ENCODE measurements around the gene ADAMTSL2. TPM values are rescaled to one million over a fixed set of nuclear protein-coding genes. Genes with fewer than 3 reads are reported as not detected.

The ADAMTSL2 gene
- total and polyA plus RNA-seq, 10 donors: 1.6 to 11.7 (median 4.3) TPM

DNA sequence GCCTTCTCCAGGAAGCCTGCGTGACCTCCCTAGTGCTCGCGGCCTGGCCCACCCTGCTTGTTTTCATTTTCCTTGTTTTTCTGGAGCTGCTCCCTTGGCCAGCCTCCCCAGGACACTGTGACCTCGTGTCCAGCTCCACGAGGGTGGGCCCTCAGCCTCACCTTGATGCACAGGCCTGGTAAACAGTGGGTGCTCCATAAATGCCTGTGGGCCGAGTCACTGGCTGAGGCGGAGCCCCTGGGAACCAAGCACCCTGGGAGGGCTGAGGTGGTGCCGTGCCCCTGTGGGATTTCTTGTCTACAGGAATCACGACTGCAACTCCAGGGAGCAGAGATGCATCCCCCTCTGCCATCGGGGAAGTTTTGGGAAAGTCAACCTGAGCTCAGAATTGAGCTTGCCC is 57.5 kb downstream of the ADAMTSL2 start:
- TF ChIP-seq POLR2A (IDR thresholded peaks at IDR 0.05) (no peak), POLR2AphosphoS5 (IDR thresholded peaks at IDR 0.05) (no peak)
- TF ChIP-seq, protein P1, sequence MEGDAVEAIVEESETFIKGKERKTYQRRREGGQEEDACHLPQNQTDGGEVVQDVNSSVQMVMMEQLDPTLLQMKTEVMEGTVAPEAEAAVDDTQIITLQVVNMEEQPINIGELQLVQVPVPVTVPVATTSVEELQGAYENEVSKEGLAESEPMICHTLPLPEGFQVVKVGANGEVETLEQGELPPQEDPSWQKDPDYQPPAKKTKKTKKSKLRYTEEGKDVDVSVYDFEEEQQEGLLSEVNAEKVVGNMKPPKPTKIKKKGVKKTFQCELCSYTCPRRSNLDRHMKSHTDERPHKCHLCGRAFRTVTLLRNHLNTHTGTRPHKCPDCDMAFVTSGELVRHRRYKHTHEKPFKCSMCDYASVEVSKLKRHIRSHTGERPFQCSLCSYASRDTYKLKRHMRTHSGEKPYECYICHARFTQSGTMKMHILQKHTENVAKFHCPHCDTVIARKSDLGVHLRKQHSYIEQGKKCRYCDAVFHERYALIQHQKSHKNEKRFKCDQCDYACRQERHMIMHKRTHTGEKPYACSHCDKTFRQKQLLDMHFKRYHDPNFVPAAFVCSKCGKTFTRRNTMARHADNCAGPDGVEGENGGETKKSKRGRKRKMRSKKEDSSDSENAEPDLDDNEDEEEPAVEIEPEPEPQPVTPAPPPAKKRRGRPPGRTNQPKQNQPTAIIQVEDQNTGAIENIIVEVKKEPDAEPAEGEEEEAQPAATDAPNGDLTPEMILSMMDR (IDR thresholded peaks at IDR 0.05 in 8 of 11, conservative IDR thresholded peaks at IDR 0.05 in 3 of 11): no peak
- Histone ChIP-seq H3K4me3 (no peak overlapping the region), H3K27me3 (replicated peaks in 1 of 7) (peaks cover 0 to 48% (median 4%) of the 10 kb centered on the region in 7 donors), H3K27ac (no peak overlapping the region), H3K9me3 (peaks cover 0 to 13% (median 9%) of the 10 kb centered on the region in 8 donors), H3K36me3 (no peaks in the 10 kb centered on the region), H3K4me1 (no peaks in the 10 kb centered on the region)
- WGBS, 5 donors: 69 to 81% (median 77%) methylated on average over 9 to 10 of the region's 10 CpGs
- no peak for DNase-seq
- intact Hi-C loops (cut with DNase I; ENCODE audit: low total_unique reads): no loop called here

DNA sequence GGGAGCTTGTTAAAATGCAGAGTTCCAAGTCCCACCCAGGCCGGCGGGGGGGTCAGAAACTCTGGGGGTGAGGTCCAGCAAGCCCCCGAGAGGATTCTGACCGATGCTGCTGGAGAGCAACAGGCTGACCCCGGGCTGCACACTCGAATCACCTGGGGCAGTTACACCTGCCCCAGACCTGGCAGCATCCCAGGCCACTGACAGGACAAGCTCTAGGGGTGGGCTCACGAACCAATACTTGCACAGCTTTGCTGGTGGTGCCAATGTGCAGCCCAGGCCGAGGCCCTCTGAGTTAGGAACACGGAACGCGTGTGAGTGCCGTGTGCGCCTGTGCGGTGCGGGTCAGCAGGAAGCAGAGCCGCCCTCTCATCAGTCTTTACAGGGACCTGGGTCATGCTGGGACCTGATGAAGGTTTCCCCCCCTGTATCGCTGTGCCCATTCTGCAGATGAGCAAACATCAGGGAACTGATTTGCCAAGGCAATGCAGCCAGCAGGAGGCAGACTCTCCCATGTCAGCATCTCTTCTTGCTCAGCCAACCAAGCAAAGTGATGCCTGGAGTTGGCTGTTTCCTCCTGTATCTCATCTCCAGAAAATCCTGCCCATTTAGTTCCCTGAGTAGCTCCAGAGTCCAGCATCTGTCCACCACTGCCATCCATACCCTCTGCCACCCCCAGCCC is 58.4 kb downstream of the ADAMTSL2 start:
- Histone ChIP-seq H3K4me3 (no peak overlapping the region), H3K9me3 (peaks cover 0 to 21% (median 18%) of the 10 kb centered on the region in 8 donors), H3K4me1 (no peaks in the 10 kb centered on the region), H3K27me3 (replicated peaks in 1 of 7) (peaks cover 0 to 43% (median 0%) of the 10 kb centered on the region in 7 donors), H3K36me3 (no peaks in the 10 kb centered on the region), H3K27ac (no peak overlapping the region)
- TF ChIP-seq POLR2A (IDR thresholded peaks at IDR 0.05) (no peak), POLR2AphosphoS5 (IDR thresholded peaks at IDR 0.05) (no peak)
- DNase-seq: no peak
- intact Hi-C loops (cut with DNase I; ENCODE audit: low total_unique reads): no loop called here
- WGBS, 5 donors: 78 to 92% (median 85%) methylated on average over 11 to 17 of the region's 17 CpGs

DNA sequence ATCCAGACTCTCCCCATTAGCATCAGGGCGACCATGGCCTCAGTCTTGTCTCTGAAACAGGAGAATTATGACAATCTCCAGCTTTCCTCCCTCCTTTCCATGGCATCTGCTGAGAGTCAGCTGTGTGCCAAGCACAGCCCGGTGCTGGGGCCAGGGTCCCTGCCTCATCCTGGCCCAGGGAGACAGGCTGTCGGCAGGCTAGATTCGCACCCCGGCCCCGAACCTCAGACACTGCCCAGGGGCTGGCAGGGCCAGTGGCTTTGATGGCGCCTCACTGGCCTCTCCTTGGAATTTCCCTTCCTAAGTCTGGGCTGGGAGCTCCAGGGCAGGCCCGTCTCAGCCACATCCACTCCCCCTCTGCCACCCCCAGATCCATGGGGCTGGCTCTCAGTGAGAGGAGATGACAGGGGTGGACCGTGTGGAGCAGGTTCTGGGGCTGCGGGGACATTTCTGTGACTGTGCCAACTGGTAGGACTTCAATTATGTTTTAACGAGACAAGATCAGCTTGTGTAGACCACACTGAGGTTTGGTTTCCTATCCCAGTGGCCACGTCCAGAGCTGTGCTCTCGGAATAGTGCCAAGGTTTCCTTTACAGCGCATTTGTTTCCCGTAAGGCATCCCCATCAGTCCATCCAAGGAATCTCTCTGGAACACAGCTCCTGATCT is 59.2 kb downstream of the ADAMTSL2 start:
- intact Hi-C loops (cut with DNase I; ENCODE audit: low total_unique reads): no loop called here
- Histone ChIP-seq H3K36me3 (no peaks in the 10 kb centered on the region), H3K27me3 (replicated peaks in 1 of 7) (peaks cover 0 to 43% (median 0%) of the 10 kb centered on the region in 7 donors), H3K9me3 (peaks cover 0 to 30% (median 26%) of the 10 kb centered on the region in 8 donors), H3K27ac (no peak overlapping the region), H3K4me3 (no peak overlapping the region), H3K4me1 (no peaks in the 10 kb centered on the region)
- WGBS, 5 donors: 67 to 82% (median 80%) methylated on average over 15 of the region's 15 CpGs
- no peak for DNase-seq
- no peak for TF ChIP-seq POLR2A (IDR thresholded peaks at IDR 0.05)
- TF ChIP-seq, protein P1 (IDR thresholded peaks at IDR 0.05 in 8 of 11, conservative IDR thresholded peaks at IDR 0.05 in 3 of 11): no peak
- no peak for TF ChIP-seq POLR2AphosphoS5 (IDR thresholded peaks at IDR 0.05)

DNA sequence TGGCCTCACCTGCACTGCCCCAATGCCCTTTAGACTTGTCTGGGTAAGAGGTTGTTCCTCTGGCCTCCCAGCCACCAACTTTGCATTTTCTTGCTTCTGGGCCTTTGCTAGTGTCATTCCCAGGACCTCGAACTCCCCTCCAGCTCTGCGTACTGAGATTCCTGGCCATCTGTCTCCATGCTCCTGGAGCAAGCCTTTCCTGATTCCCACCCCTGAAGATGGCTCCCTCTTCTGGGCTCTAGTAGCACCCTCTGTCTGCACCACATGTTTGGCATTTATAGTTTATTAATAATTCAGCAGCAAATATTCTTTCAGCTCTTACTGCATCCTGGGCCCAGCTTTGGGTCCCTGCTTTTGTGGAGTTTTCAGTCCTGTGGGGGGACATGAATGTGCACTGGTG is 59.8 kb downstream of the ADAMTSL2 start:
- TF ChIP-seq, protein P1 (IDR thresholded peaks at IDR 0.05 in 8 of 11, conservative IDR thresholded peaks at IDR 0.05 in 3 of 11): no peak
- TF ChIP-seq POLR2AphosphoS5 (IDR thresholded peaks at IDR 0.05): no peak
- TF ChIP-seq POLR2A (IDR thresholded peaks at IDR 0.05): no peak
- H3K9me3 ChIP-seq: peaks cover 0 to 35% (median 31%) of the 10 kb centered on the region in 8 donors
- H3K36me3 ChIP-seq: no peaks in the 10 kb centered on the region
- WGBS, 5 donors: 88 to 96% (median 95%) methylated on average over 2 of the region's 2 CpGs
- no peaks in the 10 kb centered on the region for H3K4me1 ChIP-seq
- H3K27me3 ChIP-seq (replicated peaks in 1 of 7): peaks cover 0 to 43% (median 0%) of the 10 kb centered on the region in 7 donors
- intact Hi-C loops (cut with DNase I; ENCODE audit: low total_unique reads): no loop called here
- no peak overlapping the region for H3K4me3 ChIP-seq
- H3K27ac ChIP-seq: no peak overlapping the region
- no peak for DNase-seq

All from spleen (tissue), 11 donors.